ENCODE results near the gene ARHGEF19.

ARHGEF19 gene

DNA sequence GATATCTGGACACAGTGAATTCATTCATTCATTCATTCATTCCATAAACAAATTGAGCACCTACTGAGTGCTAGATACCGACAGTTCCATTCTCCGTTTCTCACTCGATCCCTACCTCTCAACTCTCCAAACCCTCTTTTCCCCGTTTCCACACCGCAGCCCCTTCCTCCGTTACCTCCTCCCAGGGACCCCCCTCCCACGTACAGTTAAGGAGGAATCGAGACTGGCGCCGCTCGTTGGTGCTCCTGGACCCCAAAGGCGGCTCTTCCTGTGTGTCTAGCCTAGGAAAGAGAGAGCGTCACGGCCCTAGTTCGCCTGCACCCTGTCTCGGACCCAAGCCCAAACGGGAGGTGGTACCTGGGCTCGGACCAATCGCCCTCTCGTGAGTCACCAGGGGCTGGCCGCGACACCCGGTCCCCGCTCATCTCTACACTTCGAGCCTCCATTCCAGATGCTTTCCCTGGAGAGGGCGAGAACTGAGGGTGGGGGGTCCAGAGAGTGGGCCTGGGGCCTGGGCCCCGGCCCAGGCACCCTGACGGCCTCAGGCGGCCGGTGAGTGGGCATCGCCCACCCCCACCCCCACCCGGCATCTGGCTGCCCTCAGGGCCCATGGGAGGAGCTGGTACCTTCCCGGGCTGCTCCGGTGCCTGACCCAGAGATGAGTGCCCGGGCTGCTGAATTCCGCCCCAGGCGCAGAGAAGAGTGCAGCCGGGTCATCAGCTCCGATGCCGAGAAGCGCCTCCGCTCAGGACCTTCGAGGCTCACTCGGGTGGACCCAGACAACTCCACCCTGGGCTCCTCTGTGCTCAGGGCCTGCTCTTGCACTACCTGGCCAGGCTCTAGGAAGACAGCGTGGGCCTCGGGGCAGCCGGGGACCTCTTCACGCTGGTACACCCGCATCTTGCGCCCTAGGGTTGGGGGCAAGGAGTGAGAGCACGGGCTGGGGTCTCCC, 4.9 kb downstream of the ARHGEF19 start:
- Mint-ChIP-seq H3K4me1 (ENCODE audit: low read depth) (peaks cover 6% of the 10 kb centered on the region), H3K27me3 (ENCODE audit: low read depth) (peaks cover 8% of the 10 kb centered on the region), H3K4me3 (peak overlapping the region; percentile 85), H3K27ac (peak overlapping the region; percentile 94), H3K36me3 (ENCODE audit: low read depth) (peaks cover 2% of the 10 kb centered on the region), H3K9me3 (no peaks in the 10 kb centered on the region)
- DNase-seq (ENCODE audit: low spot score): no peak

DNA sequence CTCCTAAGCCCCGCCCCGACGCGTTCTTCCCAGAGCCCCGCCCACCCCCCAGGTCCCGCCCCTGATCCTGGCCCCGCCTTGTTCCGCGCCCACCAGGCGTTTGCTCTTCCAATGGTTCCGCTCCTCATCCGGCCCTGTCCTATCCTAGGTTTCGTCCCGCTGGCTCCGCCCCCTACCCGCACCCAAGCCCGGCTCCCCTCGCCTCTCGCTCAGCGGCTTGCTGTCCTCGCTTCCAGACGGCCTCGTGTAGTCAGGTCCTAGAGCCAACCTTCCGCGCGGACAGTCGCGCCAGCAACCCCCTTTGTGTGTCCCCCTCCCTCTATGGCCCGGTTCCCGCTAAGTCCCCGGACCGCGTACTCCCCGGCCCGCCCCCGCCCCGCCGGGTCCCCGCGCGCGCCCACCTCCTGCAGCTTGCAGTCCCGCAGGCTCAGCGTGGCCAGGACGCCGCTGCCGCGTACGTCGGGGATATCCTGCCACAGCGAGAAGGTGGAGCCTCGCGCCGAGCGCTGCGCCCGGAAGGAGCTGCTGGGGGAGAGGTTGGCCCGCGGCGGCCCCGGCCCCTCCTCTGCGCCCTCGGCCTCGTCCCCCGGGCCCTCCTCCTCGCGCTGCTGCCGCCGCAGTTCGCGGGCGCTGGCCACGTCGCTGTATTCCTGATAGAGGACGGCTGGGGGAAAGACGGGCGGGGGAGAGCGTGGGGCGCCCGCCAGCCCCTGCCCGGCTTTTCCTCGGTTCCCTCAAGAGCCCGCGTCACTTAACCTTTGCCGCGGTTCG, 5.7 kb downstream of the ARHGEF19 start:
- peak; percentile 94 for DNase-seq (ENCODE audit: low spot score)
- peak overlapping the region; percentile 94 for H3K27ac Mint-ChIP-seq
- no peaks in the 10 kb centered on the region for H3K9me3 Mint-ChIP-seq
- peaks cover 2% of the 10 kb centered on the region for H3K36me3 Mint-ChIP-seq (ENCODE audit: low read depth)
- peaks cover 6% of the 10 kb centered on the region for H3K4me1 Mint-ChIP-seq (ENCODE audit: low read depth)
- H3K27me3 Mint-ChIP-seq (ENCODE audit: low read depth): peaks cover 2% of the 10 kb centered on the region
- peak overlapping the region; percentile 85 for H3K4me3 Mint-ChIP-seq

DNA sequence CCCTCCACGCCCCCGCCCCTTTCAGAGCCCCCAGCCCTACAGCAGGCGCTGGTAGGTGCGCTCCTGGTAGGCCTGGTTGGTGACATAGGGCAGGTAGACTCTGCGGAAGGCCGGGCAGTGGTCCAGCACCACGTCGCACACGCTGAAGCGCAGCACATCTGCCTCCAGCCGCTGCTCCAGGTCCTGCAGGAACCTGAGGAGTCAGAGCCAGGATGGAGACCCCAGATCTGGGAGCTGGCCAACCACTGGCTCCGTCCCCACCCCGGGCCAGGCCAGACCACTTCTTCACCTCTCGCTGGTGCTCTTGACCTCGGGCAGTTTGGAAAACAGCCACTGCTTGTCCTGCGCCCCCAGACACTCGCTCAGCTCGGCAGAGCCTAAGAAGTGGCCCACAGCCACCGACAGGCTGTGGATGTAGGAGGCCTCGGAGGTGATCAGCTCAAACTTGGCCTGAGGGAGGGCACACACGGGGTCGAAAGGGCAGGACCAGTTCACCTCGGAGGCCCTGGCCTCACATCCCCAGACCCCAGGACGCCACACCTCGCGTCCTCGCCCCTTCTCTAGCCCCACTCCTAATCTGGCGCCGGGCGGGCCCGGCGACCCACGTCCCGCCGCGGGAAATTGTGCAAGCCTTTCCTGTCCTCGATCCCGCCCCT, 6.4 kb downstream of the ARHGEF19 start:
- Mint-ChIP-seq H3K4me3 (peak overlapping the region; percentile 85), H3K4me1 (ENCODE audit: low read depth) (peaks cover 6% of the 10 kb centered on the region), H3K27me3 (ENCODE audit: low read depth) (peaks cover 2% of the 10 kb centered on the region), H3K36me3 (ENCODE audit: low read depth) (peaks cover 2% of the 10 kb centered on the region), H3K9me3 (no peaks in the 10 kb centered on the region), H3K27ac (peak overlapping the region; percentile 94)
- DNase-seq (ENCODE audit: low spot score): no peak

DNA sequence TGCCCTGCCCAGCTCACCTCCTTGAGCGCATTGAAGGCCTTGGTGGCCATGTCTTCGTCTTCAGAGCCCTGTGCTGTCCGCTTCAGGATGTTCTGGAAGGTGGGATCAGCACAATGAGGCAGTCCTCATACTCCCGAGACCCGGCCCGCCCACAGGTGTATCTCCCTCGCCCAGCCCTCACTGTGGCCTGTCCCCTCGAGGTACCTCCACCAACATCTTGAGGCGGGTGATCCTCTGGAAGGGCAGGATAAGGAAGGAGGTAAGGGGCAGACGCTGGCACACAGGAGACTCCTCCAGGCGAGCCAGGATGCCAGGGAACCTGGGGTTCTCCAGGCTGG, 7.1 kb downstream of the ARHGEF19 start:
- Mint-ChIP-seq H3K4me3 (peak overlapping the region; percentile 24), H3K27me3 (ENCODE audit: low read depth) (peaks cover 2% of the 10 kb centered on the region), H3K27ac (no peak overlapping the region), H3K4me1 (ENCODE audit: low read depth) (peaks cover 6% of the 10 kb centered on the region), H3K9me3 (no peaks in the 10 kb centered on the region), H3K36me3 (ENCODE audit: low read depth) (peaks cover 2% of the 10 kb centered on the region)
- no peak for DNase-seq (ENCODE audit: low spot score)

DNA sequence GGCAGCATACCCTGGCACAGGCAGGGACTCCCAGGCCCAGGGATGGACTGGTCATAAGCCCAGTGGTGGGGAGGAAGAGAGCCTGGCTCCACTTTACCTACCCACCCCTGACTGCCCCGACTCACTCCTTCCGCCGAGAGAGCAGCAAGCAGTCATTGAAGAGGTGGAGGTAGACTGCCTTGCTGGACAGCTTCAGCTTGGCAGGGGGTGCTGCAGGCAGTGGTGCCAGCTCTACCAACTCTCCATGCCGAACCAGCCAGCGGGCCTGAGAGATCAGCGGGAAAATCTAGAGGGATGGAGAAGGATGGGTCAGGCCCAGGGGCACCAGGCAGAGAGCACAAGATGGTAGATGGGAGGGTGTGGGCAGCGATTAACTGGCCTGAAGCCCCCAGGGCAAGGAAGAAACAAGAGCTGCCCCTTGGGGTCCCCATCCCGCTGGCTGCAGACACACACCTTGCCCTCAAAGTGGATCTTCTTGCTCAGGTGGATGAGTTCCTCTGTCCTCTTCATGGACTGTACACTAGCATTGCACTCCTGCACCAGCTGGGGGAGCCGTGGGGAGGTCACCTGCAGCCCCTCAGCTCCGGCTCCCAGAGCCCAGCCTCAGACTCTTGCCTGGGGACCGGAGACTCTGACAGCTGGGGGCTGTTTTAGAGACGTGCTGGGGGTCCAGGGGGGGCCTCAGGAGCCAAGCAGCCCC, 7.7 kb downstream of the ARHGEF19 start:
- H3K27ac Mint-ChIP-seq: no peak overlapping the region
- no peak for DNase-seq (ENCODE audit: low spot score)
- no peak overlapping the region for H3K4me3 Mint-ChIP-seq

DNA sequence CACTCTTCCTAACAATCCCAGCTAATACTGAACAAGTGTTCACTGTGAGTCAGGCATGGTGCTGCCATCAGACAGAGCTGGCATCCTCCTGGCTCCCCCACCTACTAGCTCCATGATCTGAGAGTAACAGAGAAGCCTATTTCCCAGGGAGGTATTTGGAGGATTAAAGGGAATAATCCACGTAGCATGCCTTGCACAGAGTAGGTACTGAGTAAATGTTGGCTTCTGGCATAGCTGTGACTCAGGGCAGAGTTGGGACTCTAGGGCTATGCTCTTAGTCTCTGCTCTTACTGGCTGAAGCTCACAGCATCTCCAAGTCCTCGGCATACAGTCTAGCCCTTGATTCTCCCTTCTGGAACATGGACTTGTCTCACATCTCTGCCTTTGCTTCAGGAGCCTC, 8.2 kb downstream of the ARHGEF19 start:
- Mint-ChIP-seq H3K4me3 (no peak overlapping the region), H3K27ac (no peak overlapping the region), H3K4me1 (ENCODE audit: low read depth) (peaks cover 6% of the 10 kb centered on the region), H3K9me3 (no peaks in the 10 kb centered on the region), H3K27me3 (ENCODE audit: low read depth) (no peaks in the 10 kb centered on the region), H3K36me3 (ENCODE audit: low read depth) (peaks cover 2% of the 10 kb centered on the region)
- no peak for DNase-seq (ENCODE audit: low spot score)

More for the DNA sequence above, 7.7 kb downstream of the ARHGEF19 start:
- peaks cover 6% of the 10 kb centered on the region for H3K4me1 Mint-ChIP-seq (ENCODE audit: low read depth)
- no peaks in the 10 kb centered on the region for H3K9me3 Mint-ChIP-seq
- H3K27me3 Mint-ChIP-seq (ENCODE audit: low read depth): peaks cover 2% of the 10 kb centered on the region
- peaks cover 2% of the 10 kb centered on the region for H3K36me3 Mint-ChIP-seq (ENCODE audit: low read depth)

DNA sequence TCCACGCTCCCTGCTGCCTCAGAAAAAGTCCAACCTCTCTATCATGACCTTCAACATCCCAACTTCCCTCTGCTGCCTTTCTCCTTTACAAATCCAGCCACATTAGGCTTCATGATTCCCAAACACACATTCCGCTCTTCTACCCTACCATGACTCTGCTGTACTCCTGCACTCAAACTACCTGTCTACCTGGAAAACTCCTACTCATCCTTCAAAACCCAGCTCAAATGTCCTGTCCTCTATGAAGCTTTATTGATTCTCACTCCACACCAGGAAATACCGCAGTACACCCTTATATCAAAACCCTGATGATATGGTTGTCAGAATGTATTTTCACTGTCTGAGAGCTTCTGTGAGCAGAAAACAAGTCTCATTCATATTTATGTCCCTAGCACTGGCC, 8.9 kb downstream of the ARHGEF19 start:
- H3K36me3 Mint-ChIP-seq (ENCODE audit: low read depth): peaks cover 2% of the 10 kb centered on the region
- no peaks in the 10 kb centered on the region for H3K9me3 Mint-ChIP-seq
- no peaks in the 10 kb centered on the region for H3K27me3 Mint-ChIP-seq (ENCODE audit: low read depth)
- no peak for DNase-seq (ENCODE audit: low spot score)
- H3K4me3 Mint-ChIP-seq: no peak overlapping the region
- no peak overlapping the region for H3K27ac Mint-ChIP-seq
- peaks cover 9% of the 10 kb centered on the region for H3K4me1 Mint-ChIP-seq (ENCODE audit: low read depth)

DNA sequence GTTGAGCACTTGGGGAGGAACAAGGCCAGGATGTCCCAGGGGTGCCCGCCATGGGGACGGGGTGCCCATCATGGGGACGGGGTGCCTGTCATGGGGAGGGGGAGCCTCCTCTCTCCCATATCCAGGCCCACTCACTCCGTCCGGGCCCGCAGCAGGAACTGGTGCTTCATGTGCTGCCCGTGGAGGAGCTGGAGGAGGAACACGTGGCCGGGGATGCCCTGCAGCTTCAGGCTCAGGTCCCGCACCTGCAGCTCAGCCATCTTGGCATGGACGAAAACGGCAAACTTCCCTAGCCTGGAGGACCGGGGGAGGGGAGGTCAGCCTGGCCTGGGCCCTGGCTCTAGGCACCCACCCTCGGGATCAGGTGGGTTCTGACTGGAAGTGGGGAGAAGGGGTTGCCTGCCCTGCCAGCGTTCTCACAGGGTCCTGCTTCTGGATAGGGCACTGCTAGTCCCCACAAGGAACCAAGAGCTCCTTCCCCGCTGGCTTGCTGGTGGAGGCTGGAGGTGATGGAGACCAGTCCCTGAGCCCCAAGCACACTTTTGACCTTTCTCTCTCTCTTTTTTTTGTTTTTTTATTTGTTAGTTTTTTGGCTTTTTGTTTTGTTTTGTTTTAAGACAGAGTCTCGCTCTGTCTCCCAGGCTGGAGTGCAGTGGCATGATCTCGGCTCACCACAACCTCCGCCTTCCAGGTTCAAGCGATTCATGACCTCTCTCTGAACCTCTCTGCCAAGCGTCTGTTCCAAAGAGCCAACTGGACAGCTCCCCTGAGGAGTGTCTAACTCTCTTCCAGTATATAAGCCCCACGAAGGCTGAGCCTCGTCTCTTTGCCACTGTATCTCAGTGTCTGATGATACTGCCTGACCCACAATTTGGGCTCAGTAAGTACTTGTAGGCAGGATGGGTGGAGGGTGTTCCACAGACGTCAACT, 9.9 kb downstream of the ARHGEF19 start:
- Mint-ChIP-seq H3K36me3 (ENCODE audit: low read depth) (peaks cover 2% of the 10 kb centered on the region), H3K27ac (no peak overlapping the region), H3K4me3 (no peak overlapping the region)

DNA sequence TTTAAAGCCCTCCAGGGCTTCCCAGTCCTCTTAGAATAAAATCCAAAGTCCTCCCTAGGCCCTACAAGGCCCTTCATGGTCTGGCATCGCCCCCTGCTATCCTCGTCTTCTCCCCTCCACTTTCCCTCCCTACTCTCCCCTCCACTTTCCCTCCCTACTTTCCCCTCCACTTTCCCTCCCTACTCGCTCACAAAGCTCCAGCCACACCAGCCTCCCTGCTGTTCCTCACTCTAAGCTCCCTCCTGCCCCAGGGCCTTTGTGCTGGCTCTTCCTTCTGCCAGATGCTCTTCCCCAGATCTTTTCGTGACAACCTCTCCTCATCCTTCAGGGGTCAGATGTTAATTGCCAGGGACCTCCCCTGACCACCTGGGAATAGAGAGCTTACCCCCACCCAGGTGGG, 12.8 kb downstream of the ARHGEF19 start:
- no peaks in the 10 kb centered on the region for H3K9me3 Mint-ChIP-seq
- H3K27ac Mint-ChIP-seq: no peak overlapping the region
- H3K4me3 Mint-ChIP-seq: no peak overlapping the region

More for the DNA sequence above, 9.9 kb downstream of the ARHGEF19 start:
- no peak for DNase-seq (ENCODE audit: low spot score)
- Mint-ChIP-seq H3K4me1 (ENCODE audit: low read depth) (peaks cover 12% of the 10 kb centered on the region), H3K27me3 (ENCODE audit: low read depth) (no peaks in the 10 kb centered on the region), H3K9me3 (no peaks in the 10 kb centered on the region)

DNA sequence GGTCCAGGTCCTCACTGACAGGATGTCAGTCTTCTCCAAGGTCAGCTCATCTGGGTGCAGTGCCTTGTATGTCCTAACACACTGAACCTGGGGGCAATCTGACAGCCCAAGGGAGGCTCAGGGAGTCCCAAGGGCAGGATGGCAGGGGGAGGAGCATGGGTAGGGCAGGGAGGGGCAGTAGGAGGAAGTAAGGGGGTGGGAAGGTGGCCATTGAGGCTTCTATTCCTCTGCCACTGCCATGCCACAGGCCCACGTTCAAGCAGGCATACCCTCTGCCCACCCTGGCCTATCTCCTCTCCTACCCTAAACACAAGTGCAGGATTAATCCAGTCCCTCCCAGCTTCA, 13.3 kb downstream of the ARHGEF19 start:
- H3K36me3 Mint-ChIP-seq (ENCODE audit: low read depth): peaks cover 2% of the 10 kb centered on the region
- no peak overlapping the region for H3K4me3 Mint-ChIP-seq
- no peak overlapping the region for H3K27ac Mint-ChIP-seq
- H3K27me3 Mint-ChIP-seq (ENCODE audit: low read depth): peaks cover 5% of the 10 kb centered on the region
- H3K4me1 Mint-ChIP-seq (ENCODE audit: low read depth): peaks cover 9% of the 10 kb centered on the region
- DNase-seq (ENCODE audit: low spot score): no peak
- H3K9me3 Mint-ChIP-seq: no peaks in the 10 kb centered on the region

More for the DNA sequence above, 12.8 kb downstream of the ARHGEF19 start:
- no peak for DNase-seq (ENCODE audit: low spot score)
- H3K27me3 Mint-ChIP-seq (ENCODE audit: low read depth): peaks cover 2% of the 10 kb centered on the region
- H3K36me3 Mint-ChIP-seq (ENCODE audit: low read depth): peaks cover 2% of the 10 kb centered on the region
- H3K4me1 Mint-ChIP-seq (ENCODE audit: low read depth): peaks cover 9% of the 10 kb centered on the region

DNA sequence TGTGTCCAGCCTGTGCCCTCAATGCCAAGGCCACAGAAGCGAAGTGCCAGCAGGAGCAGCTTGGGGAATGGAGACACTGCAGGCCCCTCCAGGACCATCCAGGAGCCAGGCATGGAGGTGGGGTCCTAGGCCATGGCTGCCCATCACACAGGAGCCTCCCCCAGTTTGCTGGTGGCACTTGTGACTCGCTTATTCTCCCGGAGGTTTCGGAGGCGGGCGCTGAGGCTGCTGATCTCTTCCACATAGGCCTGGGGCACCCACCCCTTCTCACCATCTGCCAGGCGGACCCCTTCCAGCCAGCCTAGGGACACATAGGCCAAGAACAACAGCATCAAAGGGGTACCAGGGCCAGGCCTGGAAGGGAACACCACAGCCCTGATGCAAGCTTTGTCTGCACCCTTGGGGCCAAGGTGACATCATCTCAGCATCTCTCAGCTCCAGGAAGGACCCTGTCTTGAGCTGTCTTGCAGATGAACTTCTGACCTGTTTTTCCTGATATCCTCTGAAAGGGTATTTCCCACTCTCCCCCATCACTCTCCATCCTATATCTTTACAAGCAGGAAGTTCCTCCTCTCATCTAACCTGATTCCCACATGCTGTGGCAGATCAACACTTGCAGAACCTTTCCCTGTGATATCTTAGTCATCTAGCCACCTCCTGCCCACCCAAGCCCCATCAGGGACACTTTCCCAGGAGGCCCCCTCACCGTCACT, 13.9 kb downstream of the ARHGEF19 start:
- Mint-ChIP-seq H3K27ac (no peak overlapping the region), H3K4me3 (no peak overlapping the region), H3K27me3 (ENCODE audit: low read depth) (peaks cover 5% of the 10 kb centered on the region), H3K36me3 (ENCODE audit: low read depth) (peaks cover 2% of the 10 kb centered on the region), H3K4me1 (ENCODE audit: low read depth) (peaks cover 9% of the 10 kb centered on the region), H3K9me3 (no peaks in the 10 kb centered on the region)
- DNase-seq (ENCODE audit: low spot score): no peak

DNA sequence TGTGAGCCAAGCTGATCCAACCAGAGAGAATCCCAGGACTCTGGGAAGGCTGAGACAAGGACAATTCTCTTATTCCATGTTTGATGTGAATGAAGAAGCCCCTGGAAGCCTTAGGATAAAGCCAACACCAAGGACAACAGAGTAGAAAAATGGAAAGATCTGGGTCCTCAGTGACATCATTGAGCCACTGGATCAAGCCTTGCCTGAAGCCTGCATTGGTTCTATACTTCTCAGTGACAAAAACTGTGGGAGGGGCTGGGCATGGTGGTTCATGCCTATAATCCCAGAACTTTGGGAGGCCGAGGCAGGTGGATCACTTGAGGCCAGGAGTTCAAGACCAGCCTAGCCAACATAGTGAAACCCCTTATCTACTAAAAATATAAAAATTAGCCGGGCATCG, 15.6 kb downstream of the ARHGEF19 start:
- H3K4me1 Mint-ChIP-seq (ENCODE audit: low read depth): peaks cover 9% of the 10 kb centered on the region
- H3K36me3 Mint-ChIP-seq (ENCODE audit: low read depth): no peaks in the 10 kb centered on the region
- DNase-seq (ENCODE audit: low spot score): no peak
- H3K27me3 Mint-ChIP-seq (ENCODE audit: low read depth): peaks cover 5% of the 10 kb centered on the region
- H3K9me3 Mint-ChIP-seq: no peaks in the 10 kb centered on the region
- no peak overlapping the region for H3K4me3 Mint-ChIP-seq
- H3K27ac Mint-ChIP-seq: no peak overlapping the region

Measured in T-helper 2 cell treated with Interferon-gamma antibody and Interleukin-4, amounts not matched to agents 5 μg/mL and 100 μg/mL, for 36 hours (primary cell).